B cell (primary cell): ENCODE measurements around the gene AVPI1. TPM values are rescaled to one million over a fixed set of nuclear protein-coding genes. Genes with fewer than 3 reads are reported as not detected.

ENCODE experiments used
- ATAC-seq: fragments of 200-7000 bp; cut with Tn5 transposase; one replicate; pipeline ENCODE4 v1.10.0; 2021; ENCODE audit warnings: low read depth, mild to moderate bottlenecking, moderate number of reproducible peaks, moderate library complexity
- CTCF ChIA-PET: fragments of 350-600 bp; sonication (Branson Sonifier 250); formaldehyde crosslinking; loops from one replicate; lab custom pipeline; 2021; ENCODE audit warnings: antibody characterized with exemption, inconsistent platforms; lab: Charles Lee
- POLR2A ChIA-PET: fragments of 350-600 bp; sonication (Branson Sonifier 250); formaldehyde crosslinking; loops from one replicate; lab custom pipeline; 2021; ENCODE audit warnings: antibody characterized with exemption; lab: Charles Lee
- DNase-seq: peaks from one replicate; pipeline ENCODE4 v3.0.0; 2013
- H2AFZ ChIP-seq: 2 replicates; pipeline ENCODE4 v1.6.1; 2012; ENCODE audit warnings: mild to moderate bottlenecking, low read depth, low read length; ENCODE audit not compliant: insufficient read depth, poor library complexity, severe bottlenecking
- H3K27ac ChIP-seq, 2 donors: 1 replicate in 1 of 2; 2 replicates in 1 of 2; pipeline ENCODE4 v1.5.1; 2012 to 2013; ENCODE audit warnings: low read length in 2 of 2, mild to moderate bottlenecking in 2 of 2, moderate library complexity in 1 of 2
- H3K27me3 ChIP-seq, 4 experiments: fragments of 200-600 bp in 1 of 4; sonication (generic) in 1 of 4; replicated peaks in 1 of 4; 1 replicate in 2 of 4; 2 replicates in 2 of 4; pipeline versions ENCODE4 v1.6.1 to v1.7.0; 2013 to 2016; ENCODE audit warnings: low read length in 3 of 4, mild to moderate bottlenecking in 2 of 4, mixed read lengths in 1 of 4, moderate library complexity in 1 of 4; ENCODE audit not compliant: insufficient read depth in 4 of 4, control insufficient read depth in 3 of 4; ENCODE audit errors: control extremely low read depth in 1 of 4
- H3K36me3 ChIP-seq, 2 experiments: replicated peaks in 1 of 2; 1 replicate in 1 of 2; 2 replicates in 1 of 2; pipeline versions ENCODE4 v1.6.1 to v1.7.1; 2013; ENCODE audit warnings: low read length in 1 of 2; ENCODE audit not compliant: insufficient read depth in 2 of 2, control insufficient read depth in 1 of 2; ENCODE audit errors: control extremely low read depth in 1 of 2, extremely low read depth in 1 of 2
- H3K4me1 ChIP-seq, 2 donors: fragments of 200-600 bp in 1 of 2; sonication (generic) in 1 of 2; 1 replicate in 1 of 2; 2 replicates in 1 of 2; pipeline versions ENCODE4 v1.5.1 to v1.6.1; 2013 to 2017; ENCODE audit warnings: low read length in 2 of 2; ENCODE audit not compliant: control insufficient read depth in 2 of 2, insufficient read depth in 2 of 2
- H3K4me2 ChIP-seq: replicated peaks from 2 replicates; pipeline ENCODE3; 2012; ENCODE audit warnings: mild to moderate bottlenecking, low read depth, low read length; ENCODE audit not compliant: poor library complexity, severe bottlenecking
- H3K4me3 ChIP-seq, 5 experiments: fragments of 200-600 bp in 1 of 5; sonication (generic) in 1 of 5; 1 replicate in 3 of 5; 2 replicates in 2 of 5; pipeline versions ENCODE4 v1.5.1 to v1.7.0; 2011 to 2016; ENCODE audit warnings: low read length in 4 of 5, mild to moderate bottlenecking in 4 of 5, low read depth in 2 of 5, control low read depth in 1 of 5, moderate library complexity in 1 of 5; ENCODE audit not compliant: insufficient read depth in 1 of 5; ENCODE audit errors: control extremely low read depth in 1 of 5, extremely low read depth in 1 of 5
- H3K79me2 ChIP-seq: fragments of 200-600 bp; sonication (generic); one replicate; pipeline ENCODE4 v1.6.0; 2016; ENCODE audit warnings: low read length; ENCODE audit not compliant: control insufficient read depth, insufficient read depth
- H3K9ac ChIP-seq: fragments of 200-600 bp; sonication (generic); 2 replicates; pipeline ENCODE4 v1.6.1; 2017; ENCODE audit warnings: mild to moderate bottlenecking, low read length, moderate library complexity
- H3K9me3 ChIP-seq, 3 donors: one replicate each; pipeline versions ENCODE4 v1.6.1 to v1.7.1; 2013; ENCODE audit warnings: low read length in 2 of 3; ENCODE audit not compliant: control insufficient read depth in 2 of 3, insufficient read depth in 1 of 3; ENCODE audit errors: control extremely low read depth in 1 of 3
- H4K20me1 ChIP-seq: 2 replicates; pipeline ENCODE4 v1.6.0; 2012; ENCODE audit warnings: mild to moderate bottlenecking, low read length; ENCODE audit not compliant: insufficient read depth, control insufficient read depth, poor library complexity, severe bottlenecking
- H3K27ac Mint-ChIP-seq: one replicate; pipeline ENCODE4 v1.8.0; 2021; ENCODE audit warnings: mixed read lengths
- H3K27me3 Mint-ChIP-seq: one replicate; pipeline ENCODE4 v1.8.0; 2021; ENCODE audit warnings: mixed read lengths
- H3K4me1 Mint-ChIP-seq: one replicate; pipeline ENCODE4 v1.8.0; 2021; ENCODE audit warnings: mixed read lengths
- H3K4me3 Mint-ChIP-seq: one replicate; pipeline ENCODE4 v1.8.0; 2021; ENCODE audit warnings: mixed read lengths
- H3K9me3 Mint-ChIP-seq: one replicate; pipeline ENCODE4 v1.8.0; 2022; ENCODE audit warnings: mixed read lengths; ENCODE audit not compliant: insufficient read depth
- EZH2 ChIP-seq: IDR thresholded peaks from 2 replicates; pipeline ENCODE4 v1.6.1; 2012; ENCODE audit warnings: borderline replicate concordance, low read depth, mild to moderate bottlenecking, moderate library complexity, low read length; ENCODE audit not compliant: insufficient read depth, poor library complexity, severe bottlenecking
- WGBS: methylation state at CpG from one replicate; pipeline ENCODE4 v1.1.5; 2013; ENCODE audit warnings: missing lambda C conversion rate; ENCODE audit not compliant: insufficient coverage; 5-methylcytosine and 5-hydroxymethylcytosine counted together
- intact Hi-C: fragments of 100-400 bp; cut with micrococcal nuclease; formaldehyde crosslinking; loops from one replicate; pipeline ENCODE4 v1.10.0; 2022
- polyA plus RNA-seq: library from polyadenylated mRNA; depleted of rRNA; stranded (reverse); fragments of >200 nt; gene quantifications from 2 replicates; pipeline ENCODE4 v1.2.3, GENCODE V29; 2012
- total RNA-seq, 2 donors: library from RNA; stranded (reverse); fragments of 120-200 nt in 1 of 2; gene quantifications; 1 replicate in 1 of 2; 2 replicates in 1 of 2; pipeline versions ENCODE4 v1.2.3 to v1.2.4, GENCODE V29; 2013 to 2022
- TF ChIP-seq, protein P1 (sequence below): fragments of 200-600 bp; IDR thresholded peaks from one replicate; pipeline ENCODE4 v1.8.0; 2022; ENCODE audit warnings: antibody characterized with exemption, mild to moderate bottlenecking

Gene AVPI1
- total and polyA plus RNA-seq, 2 donors (not counting 1 experiment from before 2014, with no cell fraction given): 3.6 to 3.9 TPM

DNA sequence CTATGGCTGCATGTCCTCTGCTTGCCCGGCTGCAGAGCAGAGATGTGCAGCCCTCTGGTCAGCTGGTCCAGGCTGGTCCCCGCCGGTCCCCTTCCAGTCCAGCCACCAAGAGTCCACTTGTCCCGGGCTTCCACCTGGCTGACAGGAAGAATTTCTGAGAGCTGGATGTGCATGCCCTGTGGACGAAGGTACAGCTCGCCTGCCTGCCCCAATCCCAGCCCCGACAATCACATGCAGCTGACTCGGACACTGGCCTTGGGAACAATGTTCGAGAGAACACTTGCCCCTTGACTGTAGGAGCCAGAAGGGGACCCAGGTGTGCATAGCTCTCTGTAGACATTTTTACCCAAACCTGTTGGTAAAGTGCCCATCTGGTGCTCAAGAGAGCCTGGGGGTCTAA, 11.8 kb downstream of the AVPI1 start:
- no peak overlapping the region for H3K4me2 ChIP-seq
- Mint-ChIP-seq H3K27ac (no peak overlapping the region), H3K4me1 (peaks cover 13% of the 10 kb centered on the region), H3K4me3 (no peak overlapping the region), H3K9me3 (no peaks in the 10 kb centered on the region), H3K27me3 (no peaks in the 10 kb centered on the region)
- H3K27ac ChIP-seq: no peak overlapping the region
- H3K4me3 ChIP-seq: no peak overlapping the region
- H3K36me3 ChIP-seq: peaks cover 0 to 30% of the 10 kb centered on the region in 2 experiments
- intact Hi-C loops: no loop called here
- H3K27me3 ChIP-seq: no peaks in the 10 kb centered on the region
- POLR2A ChIA-PET: no interaction called here
- no peak overlapping the region for H3K9ac ChIP-seq
- CTCF ChIA-PET: interaction anchor here (0.9 to 12.0 kb wide), 4 partner anchors 12 to 366 kb away, joined by 3 to 267 read pairs (median 31); partner anchors contain the start of genes AVPI1 and ZFYVE27
- no peaks in the 10 kb centered on the region for H3K9me3 ChIP-seq
- H3K79me2 ChIP-seq: no peaks in the 10 kb centered on the region
- DNase-seq (no peak), ATAC-seq (no peak)
- peaks cover 9 to 12% of the 10 kb centered on the region in 2 donors for H3K4me1 ChIP-seq
- TF ChIP-seq, protein P1, sequence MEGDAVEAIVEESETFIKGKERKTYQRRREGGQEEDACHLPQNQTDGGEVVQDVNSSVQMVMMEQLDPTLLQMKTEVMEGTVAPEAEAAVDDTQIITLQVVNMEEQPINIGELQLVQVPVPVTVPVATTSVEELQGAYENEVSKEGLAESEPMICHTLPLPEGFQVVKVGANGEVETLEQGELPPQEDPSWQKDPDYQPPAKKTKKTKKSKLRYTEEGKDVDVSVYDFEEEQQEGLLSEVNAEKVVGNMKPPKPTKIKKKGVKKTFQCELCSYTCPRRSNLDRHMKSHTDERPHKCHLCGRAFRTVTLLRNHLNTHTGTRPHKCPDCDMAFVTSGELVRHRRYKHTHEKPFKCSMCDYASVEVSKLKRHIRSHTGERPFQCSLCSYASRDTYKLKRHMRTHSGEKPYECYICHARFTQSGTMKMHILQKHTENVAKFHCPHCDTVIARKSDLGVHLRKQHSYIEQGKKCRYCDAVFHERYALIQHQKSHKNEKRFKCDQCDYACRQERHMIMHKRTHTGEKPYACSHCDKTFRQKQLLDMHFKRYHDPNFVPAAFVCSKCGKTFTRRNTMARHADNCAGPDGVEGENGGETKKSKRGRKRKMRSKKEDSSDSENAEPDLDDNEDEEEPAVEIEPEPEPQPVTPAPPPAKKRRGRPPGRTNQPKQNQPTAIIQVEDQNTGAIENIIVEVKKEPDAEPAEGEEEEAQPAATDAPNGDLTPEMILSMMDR: no peak
- TF ChIP-seq EZH2: no peak
- H4K20me1 ChIP-seq: no peaks in the 10 kb centered on the region
- WGBS: over 99% methylated on average over 9 of the region's 9 CpGs
- H2AFZ ChIP-seq: no peak overlapping the region

DNA sequence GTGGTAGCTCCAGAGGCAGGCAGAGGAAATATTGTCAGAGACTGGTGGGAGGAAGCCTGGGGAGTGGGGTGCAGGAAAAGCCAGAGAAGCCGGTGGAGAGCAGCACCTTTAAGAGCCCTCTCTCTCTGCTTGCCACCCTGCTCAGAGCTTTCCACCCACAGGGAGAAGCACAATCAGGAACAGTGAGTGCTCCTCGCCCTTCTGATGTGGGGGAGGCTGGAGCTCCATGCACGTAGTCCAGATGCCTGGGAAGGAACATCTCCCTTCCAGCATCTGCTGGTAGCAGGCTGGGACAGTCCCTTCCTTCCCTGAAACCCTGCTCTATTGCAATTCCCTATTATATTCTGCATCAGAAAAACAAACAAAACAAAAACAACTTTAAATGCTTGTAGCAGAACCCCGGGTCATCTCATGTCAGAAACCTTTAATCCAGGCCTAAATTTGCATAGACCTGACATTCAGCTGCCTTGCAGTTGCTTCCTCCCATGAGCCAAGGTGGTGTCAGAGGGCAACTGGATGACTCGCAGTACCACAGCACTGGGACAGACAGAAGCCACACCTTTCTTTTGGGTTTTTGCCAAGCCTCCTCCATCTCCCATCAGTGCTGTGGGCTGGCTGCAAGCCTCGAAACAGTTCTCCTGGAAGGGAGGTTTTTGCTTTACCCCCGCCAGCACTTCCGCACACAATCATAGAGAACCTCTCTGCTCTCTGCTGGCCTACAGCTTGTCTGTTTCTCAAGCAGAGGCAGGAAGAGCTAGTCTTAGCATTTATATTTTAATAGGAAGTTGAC, 13.1 kb downstream of the AVPI1 start:
- Histone ChIP-seq H4K20me1 (no peaks in the 10 kb centered on the region), H3K9me3 (no peaks in the 10 kb centered on the region), H3K4me3 (no peak overlapping the region), H3K36me3 (peaks cover 5 to 37% of the 10 kb centered on the region in 2 experiments), H3K4me2 (no peak overlapping the region), H3K9ac (no peak overlapping the region), H3K27me3 (no peaks in the 10 kb centered on the region), H3K4me1 (peaks cover 9 to 12% of the 10 kb centered on the region in 2 donors), H2AFZ (no peak overlapping the region), H3K79me2 (no peaks in the 10 kb centered on the region), H3K27ac (no peak overlapping the region)
- no peaks in the 10 kb centered on the region for H3K9me3 Mint-ChIP-seq
- CTCF ChIA-PET: interaction anchor here (0.8 to 12.0 kb wide), 3 partner anchors 10 to 59 kb away, joined by 3 to 267 read pairs (median 3); partner anchors contain the start of gene ZFYVE27
- 87% methylated on average over 5 of the region's 8 CpGs for WGBS
- no peak overlapping the region for H3K27ac Mint-ChIP-seq
- intact Hi-C loops: no loop called here
- no peak for ATAC-seq
- no peak overlapping the region for H3K4me3 Mint-ChIP-seq
- TF ChIP-seq, protein P1: no peak
- TF ChIP-seq EZH2: no peak
- no peaks in the 10 kb centered on the region for H3K27me3 Mint-ChIP-seq
- POLR2A ChIA-PET: interaction anchor here (0.5 kb wide), 1 partner anchor 35 kb away, joined by 6 read pairs; no protein-coding TSS in a partner anchor
- H3K4me1 Mint-ChIP-seq: peaks cover 13% of the 10 kb centered on the region
- no peak for DNase-seq
